SK-N-SH treated with all-trans-retinoic acid at 6 μM for 48 hours (cell line): Measurements from ENCODE around the gene CORO7.
"Not testable (repeated sequence)": the region's sequence is repeated elsewhere in the genome, so short reads cannot be mapped to it uniquely, and the experiment has no call there.

Experiments used
- BACH2 ChIP-seq: fragments of 250-450 bp; sonication (Bioruptor Pico); IDR thresholded peaks from 2 replicates; pipeline ENCODE4 v1.9.0; 2021; ENCODE audit warnings: mild to moderate bottlenecking, borderline replicate concordance
- CSDC2 ChIP-seq: fragments of 250-450 bp; sonication (Bioruptor Pico); IDR thresholded peaks from 2 replicates; pipeline ENCODE4 v1.5.0; 2020; ENCODE audit warnings: mild to moderate bottlenecking, moderate library complexity
- ESRRG ChIP-seq: fragments of 250-450 bp; sonication (Bioruptor Pico); IDR thresholded peaks from 2 replicates; pipeline ENCODE4 v1.6.1; 2021; ENCODE audit warnings: mild to moderate bottlenecking
- ISL1 ChIP-seq: fragments of 250-450 bp; sonication (Bioruptor Pico); IDR thresholded peaks from 2 replicates; pipeline ENCODE4 v2.1.2; 2022; ENCODE audit warnings: mild to moderate bottlenecking, moderate library complexity
- PPARA ChIP-seq: fragments of 250-450 bp; sonication (Bioruptor Pico); IDR thresholded peaks from 2 replicates; pipeline ENCODE4 v1.5.0; 2020; ENCODE audit warnings: mild to moderate bottlenecking, borderline replicate concordance
- RARB ChIP-seq: fragments of 250-450 bp; sonication (Bioruptor Pico); IDR thresholded peaks from 2 replicates; pipeline ENCODE4 v1.8.0; 2021; ENCODE audit warnings: mild to moderate bottlenecking, moderate library complexity
- SNAI2 ChIP-seq: fragments of 250-450 bp; sonication (Bioruptor Pico); IDR thresholded peaks from 2 replicates; pipeline ENCODE4 v1.5.0; 2020; ENCODE audit warnings: mild to moderate bottlenecking, moderate library complexity
- ZC3H10 ChIP-seq: fragments of 250-450 bp; sonication (Bioruptor Pico); IDR thresholded peaks from 2 replicates; pipeline ENCODE4 v1.5.1; 2021; ENCODE audit warnings: mild to moderate bottlenecking, moderate library complexity
- ZFP3 ChIP-seq: fragments of 250-450 bp; sonication (Bioruptor Pico); IDR thresholded peaks from 2 replicates; pipeline ENCODE4 v1.5.0; 2020; ENCODE audit warnings: mild to moderate bottlenecking, moderate library complexity
- TF ChIP-seq, protein P1 (sequence below): fragments of 250-450 bp; sonication (Bioruptor Pico); IDR thresholded peaks from 2 replicates; pipeline ENCODE4 v1.8.0; 2020; ENCODE audit warnings: mild to moderate bottlenecking, moderate library complexity, borderline replicate concordance
- TF ChIP-seq, protein P2 (sequence below): fragments of 250-450 bp; sonication (Bioruptor Pico); IDR thresholded peaks from 2 replicates; pipeline ENCODE4 v1.8.0; 2021; ENCODE audit warnings: low read depth, mild to moderate bottlenecking, moderate library complexity, borderline replicate concordance

DNA sequence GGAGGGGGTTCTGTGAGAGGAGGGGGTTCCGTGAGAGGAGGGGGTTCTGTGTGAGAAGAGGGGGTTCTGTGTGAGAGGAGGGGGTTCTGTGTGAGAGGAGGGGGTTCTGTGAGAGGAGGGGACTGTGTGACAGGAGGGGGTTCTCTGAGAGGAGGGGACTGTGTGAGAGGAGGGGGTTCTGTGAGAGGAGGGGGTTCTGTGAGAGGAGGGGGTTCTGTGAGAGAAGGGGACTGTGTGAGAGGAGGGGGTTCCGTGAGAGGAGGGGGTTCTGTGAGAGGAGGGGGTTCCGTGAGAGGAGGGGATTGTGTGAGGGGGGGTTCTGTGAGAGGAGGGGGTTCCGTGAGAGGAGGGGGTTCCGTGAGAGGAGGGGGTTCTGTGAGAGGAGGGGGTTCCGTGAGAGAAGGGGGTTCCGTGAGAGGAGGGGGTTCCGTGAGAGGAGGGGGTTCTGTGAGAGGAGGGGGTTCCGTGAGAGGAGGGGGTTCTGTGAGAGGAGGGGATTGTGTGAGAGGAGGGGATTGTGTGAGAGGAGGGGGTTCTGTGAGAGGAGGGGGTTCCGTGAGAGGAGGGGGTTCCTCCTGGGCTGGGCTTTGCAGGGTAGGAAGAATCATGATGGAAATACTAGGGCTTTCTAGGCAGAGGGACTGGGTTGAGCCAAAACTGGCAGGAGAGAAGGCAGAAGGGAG, 72.0 kb downstream of the CORO7 start:
- not testable (repeated sequence) for TF ChIP-seq ZFP3; PPARA (CRISPR knock-in tag); RARB (CRISPR knock-in tag); CSDC2; SNAI2; ESRRG; BACH2 (CRISPR knock-in tag); ZC3H10; ISL1 (CRISPR knock-in tag)
- TF ChIP-seq, protein P1, sequence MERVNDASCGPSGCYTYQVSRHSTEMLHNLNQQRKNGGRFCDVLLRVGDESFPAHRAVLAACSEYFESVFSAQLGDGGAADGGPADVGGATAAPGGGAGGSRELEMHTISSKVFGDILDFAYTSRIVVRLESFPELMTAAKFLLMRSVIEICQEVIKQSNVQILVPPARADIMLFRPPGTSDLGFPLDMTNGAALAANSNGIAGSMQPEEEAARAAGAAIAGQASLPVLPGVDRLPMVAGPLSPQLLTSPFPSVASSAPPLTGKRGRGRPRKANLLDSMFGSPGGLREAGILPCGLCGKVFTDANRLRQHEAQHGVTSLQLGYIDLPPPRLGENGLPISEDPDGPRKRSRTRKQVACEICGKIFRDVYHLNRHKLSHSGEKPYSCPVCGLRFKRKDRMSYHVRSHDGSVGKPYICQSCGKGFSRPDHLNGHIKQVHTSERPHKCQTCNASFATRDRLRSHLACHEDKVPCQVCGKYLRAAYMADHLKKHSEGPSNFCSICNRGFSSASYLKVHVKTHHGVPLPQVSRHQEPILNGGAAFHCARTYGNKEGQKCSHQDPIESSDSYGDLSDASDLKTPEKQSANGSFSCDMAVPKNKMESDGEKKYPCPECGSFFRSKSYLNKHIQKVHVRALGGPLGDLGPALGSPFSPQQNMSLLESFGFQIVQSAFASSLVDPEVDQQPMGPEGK (CRISPR knock-in tag): not testable (repeated sequence)
- TF ChIP-seq, protein P2, sequence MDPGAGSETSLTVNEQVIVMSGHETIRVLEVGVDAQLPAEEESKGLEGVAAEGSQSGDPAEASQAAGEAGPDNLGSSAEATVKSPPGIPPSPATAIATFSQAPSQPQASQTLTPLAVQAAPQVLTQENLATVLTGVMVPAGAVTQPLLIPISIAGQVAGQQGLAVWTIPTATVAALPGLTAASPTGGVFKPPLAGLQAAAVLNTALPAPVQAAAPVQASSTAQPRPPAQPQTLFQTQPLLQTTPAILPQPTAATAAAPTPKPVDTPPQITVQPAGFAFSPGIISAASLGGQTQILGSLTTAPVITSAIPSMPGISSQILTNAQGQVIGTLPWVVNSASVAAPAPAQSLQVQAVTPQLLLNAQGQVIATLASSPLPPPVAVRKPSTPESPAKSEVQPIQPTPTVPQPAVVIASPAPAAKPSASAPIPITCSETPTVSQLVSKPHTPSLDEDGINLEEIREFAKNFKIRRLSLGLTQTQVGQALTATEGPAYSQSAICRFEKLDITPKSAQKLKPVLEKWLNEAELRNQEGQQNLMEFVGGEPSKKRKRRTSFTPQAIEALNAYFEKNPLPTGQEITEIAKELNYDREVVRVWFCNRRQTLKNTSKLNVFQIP (CRISPR knock-in tag): not testable (repeated sequence)
